HG03108 (cell line): ENCODE results near the gene IL12B.
"Not testable (repeated sequence)": the region's sequence is repeated elsewhere in the genome, so short reads cannot be mapped to it uniquely, and the experiment has no call there.

Experiments used
- ATAC-seq: cut with Tn5 transposase; IDR thresholded peaks from one replicate; pipeline ENCODE4 v1.9.1; 2021; ENCODE audit warnings: moderate library complexity; ENCODE audit not compliant: unreplicated experiment

IL12B gene

GRCh38 chr5:159330131-159330800 lies at the start of gene IL12B:
Gene IL12B (minus strand): TSS chr5:159330487. CDS start chr5:159326782, 3,705 bp downstream.
- ATAC-seq, result no peak

DNA sequence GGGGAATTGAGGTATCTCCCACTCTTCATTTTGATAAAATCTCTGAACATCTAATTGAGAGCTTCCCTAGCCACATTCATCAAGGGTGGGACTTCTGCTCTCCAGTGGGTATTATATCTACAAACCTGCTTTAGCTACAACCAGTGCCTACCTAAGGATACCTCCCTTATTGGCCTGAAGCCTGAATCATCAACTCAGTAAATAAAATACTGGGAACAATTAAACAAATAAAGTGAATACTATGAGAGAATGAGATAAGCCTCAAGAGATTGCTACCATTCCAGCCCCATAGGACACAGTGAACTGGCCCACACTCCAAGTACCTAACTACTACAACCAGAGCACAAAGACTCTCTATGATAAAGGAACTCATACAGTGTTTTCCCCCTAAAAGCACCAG lies 47.4 kb upstream of the IL12B start:
- no peak for ATAC-seq

DNA sequence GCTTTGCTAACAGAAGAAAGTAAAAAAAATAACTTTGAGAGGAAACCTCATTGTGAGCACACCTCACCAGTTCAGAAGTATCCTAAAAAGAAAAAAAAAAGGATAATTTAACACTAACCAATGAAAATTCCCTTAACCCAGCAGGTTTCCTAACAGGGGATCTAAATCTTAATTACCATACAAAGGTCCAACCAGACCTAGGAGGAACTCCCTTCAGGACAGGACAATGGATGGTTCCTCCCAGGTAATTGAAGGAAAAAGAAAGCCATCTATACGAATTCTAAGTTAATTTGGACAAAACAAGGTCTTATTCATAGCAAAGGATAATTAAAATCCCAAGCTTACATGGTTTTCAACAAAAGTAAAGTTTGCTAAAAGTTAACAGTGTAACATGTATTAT lies 37.6 kb upstream of the IL12B start:
- not testable (repeated sequence) for ATAC-seq

GRCh38 chr5:159366776-159367175 lies 36.5 kb upstream of the IL12B start:
- not testable (repeated sequence) for ATAC-seq

DNA sequence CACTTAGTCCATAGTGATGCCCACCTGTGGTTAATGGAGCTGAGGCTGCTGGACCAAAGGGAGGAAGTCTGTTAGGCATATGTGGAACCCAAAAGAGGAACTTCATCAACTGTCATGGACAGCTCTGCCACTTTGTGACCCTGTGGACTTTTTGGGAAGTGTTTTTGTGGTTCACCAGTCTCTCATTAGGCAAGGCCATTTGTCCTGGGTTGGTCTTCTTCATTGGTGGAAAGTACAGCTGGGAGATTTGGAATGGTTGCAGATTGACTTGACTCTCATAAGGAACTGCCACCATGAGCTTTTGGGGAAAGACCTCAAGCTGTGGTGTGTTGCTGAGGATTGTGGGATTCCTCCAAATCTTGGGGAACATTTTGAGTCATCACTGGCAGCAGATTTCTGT lies 31.9 kb upstream of the IL12B start:
- ATAC-seq, result no peak

DNA sequence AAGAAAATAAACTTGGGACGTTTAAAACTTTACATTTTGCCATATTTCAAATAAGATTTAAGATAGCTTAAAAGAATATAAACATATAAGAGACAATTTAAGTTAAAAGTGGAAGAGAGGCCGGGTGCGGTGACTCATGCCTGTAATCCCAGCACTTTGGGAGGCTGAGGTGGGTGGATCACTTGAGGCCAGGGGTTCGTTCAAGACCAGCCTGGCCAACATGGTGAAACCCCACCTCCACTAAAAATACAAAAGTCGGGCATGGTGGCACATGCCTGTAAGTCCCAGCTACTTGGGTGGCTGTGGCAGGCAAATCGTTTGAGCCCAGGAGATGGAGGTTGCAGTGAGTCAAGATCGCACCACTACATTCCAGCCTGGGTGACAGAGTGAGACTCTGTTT lies 29.6 kb upstream of the IL12B start:
- ATAC-seq, result not testable (repeated sequence)

DNA sequence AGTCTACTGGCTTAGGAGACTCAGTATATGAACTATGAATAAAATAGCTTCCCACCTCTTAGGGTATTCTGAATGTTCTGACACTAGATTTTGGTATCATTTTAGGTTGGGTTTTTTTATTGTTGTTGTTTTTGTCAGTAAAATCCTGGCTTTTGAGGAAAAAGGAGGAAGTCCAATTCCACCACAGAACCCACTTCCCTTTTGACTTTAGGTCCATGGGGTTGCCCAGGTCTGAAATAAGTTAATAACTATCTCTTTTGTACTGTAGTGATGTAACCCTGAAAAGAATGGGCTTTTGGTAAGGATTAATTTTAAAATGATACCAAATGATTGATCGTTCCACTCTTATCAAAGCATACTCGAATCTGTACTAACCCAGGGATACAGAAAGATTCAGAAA lies 29.1 kb upstream of the IL12B start:
- ATAC-seq, result no peak

GRCh38 chr5:159353661-159354252 lies 23.5 kb upstream of the IL12B start:
- ATAC-seq, result no peak

DNA sequence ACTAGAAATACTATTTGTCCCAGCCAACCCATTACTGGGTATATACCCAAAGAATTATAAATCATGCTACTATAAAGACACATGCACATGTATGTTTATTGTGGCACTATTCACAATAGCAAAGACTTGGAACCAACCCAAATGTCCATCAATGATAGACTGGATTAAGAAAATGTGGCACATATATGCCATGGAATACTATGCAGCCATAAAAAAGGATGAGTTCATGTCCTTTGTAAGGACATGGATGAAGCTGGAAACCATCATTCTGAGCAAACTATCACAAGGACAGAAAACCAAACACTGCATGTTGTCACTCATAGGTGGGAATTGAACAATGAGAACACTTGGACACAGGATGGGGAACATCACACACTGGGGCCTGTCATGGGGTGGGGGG lies 20.4 kb upstream of the IL12B start:
- ATAC-seq, result not testable (repeated sequence)

DNA sequence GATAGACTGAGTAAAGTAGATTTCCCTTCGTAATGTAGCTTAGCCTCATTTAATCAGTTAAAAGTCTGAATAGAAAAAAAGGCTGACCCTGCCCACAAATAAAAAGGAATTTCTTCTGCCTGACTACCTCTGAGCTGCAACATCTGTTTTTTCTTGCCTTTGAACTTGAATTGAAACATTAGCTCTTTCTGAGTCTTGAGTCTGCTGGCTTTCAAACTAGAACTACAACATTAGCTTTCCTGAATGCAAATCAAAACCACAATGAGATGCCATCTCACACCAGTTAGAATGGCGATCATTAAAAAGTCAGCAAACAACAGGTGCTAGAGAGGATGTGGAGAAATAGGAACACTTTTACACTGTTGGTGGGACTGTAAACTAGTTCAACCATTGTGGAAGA lies 19.9 kb upstream of the IL12B start:
- not testable (repeated sequence) for ATAC-seq

DNA sequence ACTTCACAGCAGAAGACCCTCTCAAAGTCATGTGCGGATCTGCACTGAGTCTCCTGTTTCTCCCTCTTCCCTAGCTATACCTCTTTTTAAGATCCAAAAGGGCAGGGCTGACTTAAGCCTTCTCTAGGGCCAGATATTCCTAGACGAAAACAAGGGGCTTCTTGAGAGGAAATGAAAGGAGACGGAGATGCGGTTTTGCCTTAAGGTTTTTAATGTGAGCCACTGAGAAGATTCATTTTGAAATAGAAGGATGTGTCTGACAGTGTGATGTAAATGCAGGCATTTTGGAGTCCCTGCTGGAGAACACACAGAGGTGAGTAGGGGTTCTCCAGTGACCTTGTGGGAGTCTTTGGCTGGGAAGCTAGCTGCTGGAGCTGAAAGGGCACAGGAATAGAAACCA lies 15.6 kb upstream of the IL12B start:
- no peak for ATAC-seq

GRCh38 chr5:159345336-159345735 lies 15.0 kb upstream of the IL12B start:
- no peak for ATAC-seq

DNA sequence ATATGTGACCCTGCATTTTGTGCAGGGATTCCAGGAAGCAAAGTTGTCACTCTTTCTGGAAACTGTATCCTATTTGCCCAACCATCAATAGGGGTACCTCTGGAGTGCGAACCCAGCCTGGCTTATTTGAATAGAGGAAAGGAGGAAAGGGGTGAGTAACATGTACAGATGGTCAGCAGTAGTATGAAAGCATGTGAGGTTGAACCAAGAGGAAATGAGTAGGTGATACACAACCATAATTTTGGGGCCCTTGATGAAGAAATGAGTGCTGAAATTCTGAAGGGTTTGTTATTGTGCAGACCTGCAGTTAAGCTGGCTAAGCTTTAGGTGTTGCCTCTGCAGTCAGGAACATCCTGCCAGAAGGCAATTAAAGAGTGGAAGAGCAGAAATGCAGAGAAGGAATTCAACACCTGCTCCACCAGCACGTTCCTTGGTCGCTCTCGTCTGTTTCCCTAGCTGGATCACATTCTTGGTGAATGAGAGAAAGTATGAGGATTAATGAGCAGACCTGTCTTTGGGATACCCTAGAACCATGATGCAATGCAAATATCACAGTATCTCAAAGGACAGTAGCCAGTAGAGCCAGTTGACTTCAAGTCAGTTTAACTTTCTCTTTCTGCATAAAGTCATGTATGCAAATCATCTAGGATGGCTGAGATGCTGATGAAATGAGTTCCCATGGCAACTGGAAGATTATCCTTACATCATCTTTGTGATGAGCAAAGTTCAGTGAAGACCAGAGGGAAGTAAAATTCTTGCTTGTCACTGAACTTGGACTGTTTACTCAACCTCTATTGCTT lies 13.2 kb upstream of the IL12B start:
- ATAC-seq, result no peak

DNA sequence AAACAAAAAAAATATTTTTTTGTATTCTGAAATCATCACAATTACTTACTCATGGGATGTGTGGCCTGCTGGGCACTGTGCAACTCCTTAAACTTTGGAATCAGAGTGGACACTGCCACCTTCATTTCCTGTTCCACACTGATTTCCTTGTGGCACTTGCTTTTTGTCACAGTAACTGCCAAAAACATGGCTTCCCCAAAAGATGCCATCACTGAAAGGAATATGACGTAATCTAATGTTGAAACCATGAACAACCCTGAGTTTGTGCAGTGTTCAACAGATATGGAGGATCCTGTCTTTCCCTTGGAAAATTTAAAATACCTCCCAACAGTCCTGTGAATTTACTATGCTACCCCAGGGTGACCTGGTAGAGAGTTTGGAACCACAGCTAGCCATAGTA lies 12.6 kb upstream of the IL12B start:
- ATAC-seq, result no peak

GRCh38 chr5:159341906-159342310 lies 11.6 kb upstream of the IL12B start:
- no peak for ATAC-seq

DNA sequence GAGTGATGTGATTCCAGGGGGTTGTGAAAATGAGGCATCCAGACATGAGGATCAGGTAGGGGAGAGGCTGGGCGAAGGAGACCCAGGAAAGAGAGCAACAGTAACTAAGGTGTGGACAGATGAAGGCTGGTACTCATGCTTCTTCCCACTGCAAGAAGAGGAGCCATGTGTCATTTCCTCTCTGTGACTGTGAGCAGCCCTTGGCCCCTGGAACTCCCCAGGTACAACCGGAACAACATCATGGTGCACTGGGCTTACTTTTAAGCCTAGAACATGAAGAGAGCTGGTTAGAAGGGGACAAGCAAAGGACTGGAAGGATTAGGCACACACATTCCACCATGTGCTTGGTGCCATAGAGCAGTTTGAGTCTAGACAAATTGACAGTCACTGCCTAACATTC lies 10.9 kb upstream of the IL12B start:
- no peak for ATAC-seq

DNA sequence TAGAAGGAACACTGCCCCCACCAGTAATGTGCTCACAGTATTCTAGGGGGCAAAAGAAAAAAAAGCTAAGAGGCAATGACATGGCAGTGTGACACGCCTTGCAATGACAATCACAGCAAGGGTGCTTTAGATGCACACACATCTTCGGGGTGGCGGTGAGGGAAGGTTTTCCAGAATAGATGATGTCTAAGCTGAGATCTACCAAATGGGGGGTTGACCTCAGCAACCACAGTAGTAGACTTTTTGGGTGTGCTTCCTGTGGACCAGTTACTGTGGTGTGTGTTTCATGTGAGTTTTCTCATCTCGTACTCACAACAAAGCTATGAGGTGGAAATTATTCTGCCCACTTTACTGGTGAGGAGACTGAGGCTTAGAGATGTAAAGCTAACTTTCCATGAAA lies 10.2 kb upstream of the IL12B start:
- ATAC-seq, result no peak

GRCh38 chr5:159339460-159339859 lies 9.2 kb upstream of the IL12B start:
- ATAC-seq, result no peak

DNA sequence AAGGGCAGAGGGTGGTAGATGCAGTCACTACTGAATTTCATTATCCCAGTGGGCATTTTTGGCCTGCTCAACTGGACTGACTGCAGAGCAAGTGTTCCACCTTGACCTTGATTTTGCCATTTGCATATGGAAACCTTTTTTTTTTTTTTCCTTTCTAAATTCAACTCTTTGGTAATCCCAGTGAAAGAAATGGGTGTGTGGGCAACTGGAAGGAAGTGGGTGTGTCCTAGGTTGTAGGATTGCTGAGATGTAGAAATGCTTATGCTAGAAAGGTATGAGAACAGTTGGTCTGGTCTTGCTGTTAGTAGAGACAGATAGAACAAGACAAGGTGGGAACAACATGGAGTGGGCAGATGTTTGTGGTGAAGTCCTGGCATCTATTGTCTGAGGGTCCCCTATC lies 7.8 kb upstream of the IL12B start:
- ATAC-seq, result no peak

GRCh38 chr5:159337016-159337955 lies 7.0 kb upstream of the IL12B start:
- ATAC-seq, result no peak

- no peak for ATAC-seq
Observed at GRCh38 chr5:159336586-159336985, 6.3 kb upstream of the IL12B start.
